ENCODE data around the gene EFR3B. TPM values are rescaled to one million over a fixed set of nuclear protein-coding genes. Genes with fewer than 3 reads are reported as not detected.

Gene EFR3B
- total and polyA plus RNA-seq, 10 of the 15 experiments (the other 5 are each of a cell fraction or from before 2014, with no cell fraction given): 0.12 to 3.9 (median 1.8) TPM

GRCh38 chr2:25105336-25106085, 63.6 kb downstream of the EFR3B start:
- Histone ChIP-seq H3K4me1 (ENCODE audit: control insufficient read depth, insufficient read depth, low read length) (no peaks in the 10 kb centered on the region), H3K27me3 (replicated peaks in 1 of 2; ENCODE audit: control insufficient read depth in 2 of 2, insufficient read depth in 2 of 2, low read length in 1 of 2) (no peaks in the 10 kb centered on the region), H3K4me3 (no peak overlapping the region), H2AFZ (ENCODE audit: control insufficient read depth, low read depth, low read length) (no peak overlapping the region), H3K9me3 (replicated peaks; ENCODE audit: control insufficient read depth, insufficient read depth, low read length) (peaks cover 2% of the 10 kb centered on the region; the same call in 1 of the 3 replicates), H3K4me2 (ENCODE audit: control insufficient read depth, insufficient read depth) (no peak overlapping the region), H3K9ac (ENCODE audit: control insufficient read depth, insufficient read depth, low read length) (no peak overlapping the region), H3K79me2 (ENCODE audit: control insufficient read depth, insufficient read depth, low read length) (no peaks in the 10 kb centered on the region), H4K20me1 (ENCODE audit: control insufficient read depth, insufficient read depth) (no peaks in the 10 kb centered on the region), H3K27ac (ENCODE audit: control insufficient read depth, insufficient read depth) (no peak overlapping the region), H3K36me3 (ENCODE audit: control insufficient read depth in 2 of 2, insufficient read depth in 2 of 2, low read length in 1 of 2) (no peaks in the 10 kb centered on the region)
- SMC1A ChIA-PET (ENCODE audit: uncharacterized antibody, unreplicated experiment): interaction anchor here (0.6 to 1.4 kb wide), 6 partner anchors 9 to 1506 kb away, joined by 3 to 4 read pairs (median 3); no protein-coding TSS in a partner anchor
- ATAC-seq (no peak), DNase-seq (ENCODE audit: low read depth, low spot score) (no peak), FAIRE-seq (no peak)
- 59% methylated on average over 6 of the region's 6 CpGs for WGBS (ENCODE audit: insufficient coverage, insufficient replicate concordance, low lambda C conversion rate, missing lambda C conversion rate)
- in situ Hi-C loops (cut with MboI) (no loop called here), intact Hi-C loops (cut with micrococcal nuclease; ENCODE audit: unreplicated experiment) (no loop called here)
- POLR2A ChIA-PET: no interaction called here
- RAD21 ChIA-PET (ENCODE audit: unreplicated experiment): interaction anchor here (1.0 to 1.2 kb wide), 2 partner anchors 24 to 128 kb away, joined by 3 to 4 read pairs; no protein-coding TSS in a partner anchor
- no peak for TF ChIP-seq FOS (IDR thresholded peaks at IDR 0.05; ENCODE audit: borderline replicate concordance, extremely low read depth, insufficient read length)
- CTCF ChIA-PET: interaction anchor here (0.9 to 2.0 kb wide), 3 partner anchors 23 to 130 kb away, joined by 4 to 9 read pairs (median 5); no protein-coding TSS in a partner anchor
- BruUV-seq (replicated peaks): no TSS peak

GRCh38 chr2:25109822-25110221, 67.9 kb downstream of the EFR3B start:
- intact Hi-C loops (cut with micrococcal nuclease; ENCODE audit: unreplicated experiment) (no loop called here), in situ Hi-C loops (cut with MboI) (no loop called here)
- POLR2A ChIA-PET: no interaction called here
- TF ChIP-seq HDAC2 (IDR thresholded peaks at IDR 0.05) (no peak), SREBF1 (IDR thresholded peaks at IDR 0.05; ENCODE audit: low read length) (no peak), TCF7 (IDR thresholded peaks at IDR 0.05; ENCODE audit: borderline replicate concordance) (no peak), ASH2L (IDR thresholded peaks at IDR 0.05; ENCODE audit: borderline replicate concordance, low read depth) (no peak), TAF1 (IDR thresholded peaks at IDR 0.05; ENCODE audit: borderline replicate concordance, low read depth, low read length) (no peak), RAD51 (IDR thresholded peaks at IDR 0.05) (no peak), JUNB (IDR thresholded peaks at IDR 0.05) (no peak), PBX3 (IDR thresholded peaks at IDR 0.05; ENCODE audit: insufficient replicate concordance, low read depth, low read length) (no peak), ATF7 (IDR thresholded peaks at IDR 0.05; ENCODE audit: low read depth) (no peak), NR2C1 (IDR thresholded peaks at IDR 0.05) (no peak), TARDBP (IDR thresholded peaks at IDR 0.05; ENCODE audit: borderline replicate concordance) (no peak), DPF2 (IDR thresholded peaks at IDR 0.05) (no peak), GATAD2B (conservative IDR thresholded peaks at IDR 0.05; ENCODE audit: low read depth) (no peak), ESRRA (IDR thresholded peaks at IDR 0.05; ENCODE audit: low read length) (no peak), IRF5 (IDR thresholded peaks at IDR 0.05; ENCODE audit: borderline replicate concordance) (no peak), KLF5 (IDR thresholded peaks at IDR 0.05; ENCODE audit: partially characterized antibody) (no peak), FOXK2 (IDR thresholded peaks at IDR 0.05) (no peak)

More at GRCh38 chr2:25109822-25110221, 67.9 kb downstream of the EFR3B start:
- Histone ChIP-seq H3K9ac (ENCODE audit: control insufficient read depth, insufficient read depth, low read length) (no peak overlapping the region), H3K4me3 (no peak overlapping the region), H3K9me3 (replicated peaks; ENCODE audit: control insufficient read depth, insufficient read depth, low read length) (no peaks in the 10 kb centered on the region), H3K4me1 (ENCODE audit: control insufficient read depth, insufficient read depth, low read length) (no peaks in the 10 kb centered on the region), H3K79me2 (ENCODE audit: control insufficient read depth, insufficient read depth, low read length) (no peaks in the 10 kb centered on the region), H2AFZ (ENCODE audit: control insufficient read depth, low read depth, low read length) (no peak overlapping the region), H3K27ac (ENCODE audit: control insufficient read depth, insufficient read depth) (no peak overlapping the region), H3K4me2 (ENCODE audit: control insufficient read depth, insufficient read depth) (no peak overlapping the region), H3K27me3 (replicated peaks in 1 of 2; ENCODE audit: control insufficient read depth in 2 of 2, insufficient read depth in 2 of 2, low read length in 1 of 2) (no peaks in the 10 kb centered on the region), H4K20me1 (ENCODE audit: control insufficient read depth, insufficient read depth) (no peaks in the 10 kb centered on the region), H3K36me3 (ENCODE audit: control insufficient read depth in 2 of 2, insufficient read depth in 2 of 2, low read length in 1 of 2) (no peaks in the 10 kb centered on the region)
- ATAC-seq (no peak), FAIRE-seq (no peak), DNase-seq (ENCODE audit: low read depth, low spot score) (no peak)
- no TSS peak for BruUV-seq (replicated peaks)
- WGBS (ENCODE audit: insufficient coverage, insufficient replicate concordance, low lambda C conversion rate, missing lambda C conversion rate): 73% methylated on average over 8 of the region's 9 CpGs
- ChIA-PET RAD21 (ENCODE audit: unreplicated experiment) (no interaction called here), CTCF (no interaction called here), SMC1A (ENCODE audit: uncharacterized antibody, unreplicated experiment) (no interaction called here)
